ENCODE results near the gene HOXD12.

Gene HOXD12

DNA sequence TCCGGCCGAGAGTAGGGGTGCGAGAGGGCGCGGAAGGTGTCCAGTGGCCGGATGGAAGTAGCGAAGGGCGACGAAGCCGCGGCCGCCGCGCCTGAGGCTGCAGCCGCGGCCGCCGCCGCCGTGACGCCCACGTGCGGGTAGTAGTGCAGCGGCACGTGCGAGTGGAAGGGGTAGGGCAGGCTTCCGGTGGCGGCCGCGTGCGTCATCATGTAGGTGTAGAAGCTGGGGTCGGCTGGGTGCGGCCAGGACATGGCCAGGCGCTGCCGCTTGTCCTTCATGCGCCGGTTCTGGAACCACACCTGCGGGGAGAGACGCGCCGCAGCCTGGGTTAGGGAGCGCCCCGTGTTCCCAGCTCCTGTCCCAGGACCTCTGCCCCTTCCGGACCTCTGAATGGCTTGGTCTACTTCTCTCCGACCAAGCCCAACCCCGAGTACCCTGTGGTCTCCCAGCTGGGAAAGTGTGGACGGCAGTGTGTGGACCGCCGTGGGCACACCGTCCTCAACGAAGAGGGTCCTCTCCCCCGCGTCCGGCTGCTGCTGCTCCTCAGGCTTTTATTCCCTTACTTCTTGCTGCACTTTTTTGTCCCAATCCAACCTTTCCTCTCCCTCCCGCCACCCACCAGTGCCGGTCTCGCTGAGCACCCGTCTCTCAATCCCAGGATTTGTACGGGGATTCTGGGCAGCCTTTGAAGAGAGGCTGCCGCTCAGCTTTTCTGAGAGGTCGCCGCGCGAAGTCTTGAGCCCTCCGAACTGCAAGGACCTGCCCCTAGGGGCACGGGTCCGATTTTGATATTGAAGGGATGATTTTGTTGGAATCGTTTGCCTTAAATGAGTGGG, 18.8 kb upstream of the HOXD12 start:
- peak overlapping the region; percentile 29 to 44 for H3K4me3 ChIP-seq (ENCODE audit: low read length in 2 of 2)
- no peak for DNase-seq (ENCODE audit: low spot score)

DNA sequence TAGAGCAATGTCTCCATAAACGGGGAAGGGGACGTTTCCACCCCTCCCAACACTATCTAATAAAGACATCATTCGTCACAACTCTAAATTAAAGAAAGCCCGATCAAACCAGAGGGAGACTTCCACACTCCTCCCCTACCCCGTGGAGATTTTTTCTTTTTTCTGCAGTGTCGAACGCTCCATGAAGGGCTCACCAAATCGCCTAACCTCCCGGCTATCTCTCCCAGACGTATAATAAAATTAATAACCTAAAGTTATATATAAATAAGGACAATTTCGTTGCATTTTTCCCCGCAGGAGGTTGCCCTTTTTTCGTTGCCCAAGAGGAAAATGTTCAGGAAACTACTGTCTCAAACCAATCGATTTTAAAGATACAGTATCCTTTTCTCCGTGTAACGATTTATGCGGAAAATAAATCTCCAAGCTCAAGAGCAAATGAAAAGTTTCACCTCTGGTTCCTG, 18.2 kb upstream of the HOXD12 start:
- Histone ChIP-seq H4K91ac (ENCODE audit: low read depth, low read length, poor library complexity) (no peak overlapping the region), H4K8ac (ENCODE audit: low read depth, low read length) (no peak overlapping the region), H3K18ac (ENCODE audit: low read length) (no peak overlapping the region), H3K27me3 (ENCODE audit: control insufficient read depth in 3 of 3, insufficient read depth in 3 of 3, low read depth in 1 of 3, low read length in 3 of 3) (peaks cover 53 to 98% (median 90%) of the 10 kb centered on the region in 3 experiments), H2AFZ (ENCODE audit: low read length) (no peak overlapping the region), H3K27ac (replicated peaks; ENCODE audit: low read length) (no peak overlapping the region), H3K9ac (ENCODE audit: low read depth, low read length, poor library complexity) (no peak overlapping the region), H3K4ac (ENCODE audit: low read length) (no peak overlapping the region), H3K4me3 (ENCODE audit: low read length in 2 of 2) (no peak overlapping the region), H2BK15ac (ENCODE audit: low read length) (no peak overlapping the region), H2BK12ac (ENCODE audit: low read length) (no peak overlapping the region), H2BK120ac (ENCODE audit: low read depth, low read length) (no peak overlapping the region), H3K79me1 (ENCODE audit: low read depth, low read length) (no peaks in the 10 kb centered on the region), H3K23ac (ENCODE audit: low read depth, low read length, poor library complexity) (no peak overlapping the region), H3K4me1 (ENCODE audit: control insufficient read depth in 2 of 2, insufficient read depth in 1 of 2, low read depth in 1 of 2, low read length in 2 of 2) (peaks cover 0 to 2% of the 10 kb centered on the region in 2 donors), H3K9me3 (replicated peaks in 1 of 2; ENCODE audit: control insufficient read depth in 2 of 2, insufficient read depth in 1 of 2, low read depth in 1 of 2, low read length in 2 of 2) (peaks cover 0 to 4% of the 10 kb centered on the region in 2 donors), H3K4me2 (ENCODE audit: insufficient read depth, low read length, poor library complexity, severe bottlenecking) (no peak overlapping the region), H2BK5ac (ENCODE audit: low read length) (no peak overlapping the region), H3K14ac (ENCODE audit: low read length) (no peak overlapping the region), H3K36me3 (replicated peaks in 1 of 2; ENCODE audit: control insufficient read depth in 2 of 2, insufficient read depth in 2 of 2, low read length in 2 of 2) (no peaks in the 10 kb centered on the region), H2AK5ac (ENCODE audit: low read depth, low read length) (no peak overlapping the region)
- no CpG with 5 or more reads among the region's 17 CpGs for WGBS, 2 donors (ENCODE audit: extremely low coverage in 2 of 2, insufficient read length in 2 of 2, insufficient replicate concordance in 1 of 2)
- no peak for DNase-seq (ENCODE audit: low spot score)

More for the DNA sequence above, 18.8 kb upstream of the HOXD12 start:
- H2BK15ac ChIP-seq (ENCODE audit: low read length), result no peak overlapping the region
- peak overlapping the region; percentile 71 for H3K18ac ChIP-seq (ENCODE audit: low read length)
- H3K23ac ChIP-seq (ENCODE audit: low read depth, low read length, poor library complexity), result peak overlapping the region; percentile 90
- H2BK5ac ChIP-seq (ENCODE audit: low read length), result no peak overlapping the region
- no peaks in the 10 kb centered on the region for H3K36me3 ChIP-seq (replicated peaks in 1 of 2; ENCODE audit: control insufficient read depth in 2 of 2, insufficient read depth in 2 of 2, low read length in 2 of 2)
- no peaks in the 10 kb centered on the region for H3K79me1 ChIP-seq (ENCODE audit: low read depth, low read length)
- peaks cover 0 to 2% of the 10 kb centered on the region in 2 donors for H3K4me1 ChIP-seq (ENCODE audit: control insufficient read depth in 2 of 2, insufficient read depth in 1 of 2, low read depth in 1 of 2, low read length in 2 of 2)
- H4K91ac ChIP-seq (ENCODE audit: low read depth, low read length, poor library complexity), result no peak overlapping the region
- no peak overlapping the region for H3K4ac ChIP-seq (ENCODE audit: low read length)
- H2AFZ ChIP-seq (ENCODE audit: low read length), result peak overlapping the region; percentile 90
- H3K27me3 ChIP-seq (ENCODE audit: control insufficient read depth in 3 of 3, insufficient read depth in 3 of 3, low read depth in 1 of 3, low read length in 3 of 3), result peaks cover 50 to 98% (median 89%) of the 10 kb centered on the region in 3 experiments
- H3K14ac ChIP-seq (ENCODE audit: low read length), result no peak overlapping the region
- H3K9ac ChIP-seq (ENCODE audit: low read depth, low read length, poor library complexity), result no peak overlapping the region
- H3K9me3 ChIP-seq (replicated peaks in 1 of 2; ENCODE audit: control insufficient read depth in 2 of 2, insufficient read depth in 1 of 2, low read depth in 1 of 2, low read length in 2 of 2), result peaks cover 0 to 4% of the 10 kb centered on the region in 2 donors
- H4K8ac ChIP-seq (ENCODE audit: low read depth, low read length), result peak overlapping the region; percentile 97
- peak overlapping the region; percentile 69 for H3K4me2 ChIP-seq (ENCODE audit: insufficient read depth, low read length, poor library complexity, severe bottlenecking)
- H2BK12ac ChIP-seq (ENCODE audit: low read length), result no peak overlapping the region
- no CpG with 5 or more reads among the region's 68 CpGs for WGBS, 2 donors (ENCODE audit: extremely low coverage in 2 of 2, insufficient read length in 2 of 2, insufficient replicate concordance in 1 of 2)
- no peak overlapping the region for H3K27ac ChIP-seq (replicated peaks; ENCODE audit: low read length)
- H2AK5ac ChIP-seq (ENCODE audit: low read depth, low read length), result no peak overlapping the region
- peak overlapping the region; percentile 35 for H2BK120ac ChIP-seq (ENCODE audit: low read depth, low read length)

DNA sequence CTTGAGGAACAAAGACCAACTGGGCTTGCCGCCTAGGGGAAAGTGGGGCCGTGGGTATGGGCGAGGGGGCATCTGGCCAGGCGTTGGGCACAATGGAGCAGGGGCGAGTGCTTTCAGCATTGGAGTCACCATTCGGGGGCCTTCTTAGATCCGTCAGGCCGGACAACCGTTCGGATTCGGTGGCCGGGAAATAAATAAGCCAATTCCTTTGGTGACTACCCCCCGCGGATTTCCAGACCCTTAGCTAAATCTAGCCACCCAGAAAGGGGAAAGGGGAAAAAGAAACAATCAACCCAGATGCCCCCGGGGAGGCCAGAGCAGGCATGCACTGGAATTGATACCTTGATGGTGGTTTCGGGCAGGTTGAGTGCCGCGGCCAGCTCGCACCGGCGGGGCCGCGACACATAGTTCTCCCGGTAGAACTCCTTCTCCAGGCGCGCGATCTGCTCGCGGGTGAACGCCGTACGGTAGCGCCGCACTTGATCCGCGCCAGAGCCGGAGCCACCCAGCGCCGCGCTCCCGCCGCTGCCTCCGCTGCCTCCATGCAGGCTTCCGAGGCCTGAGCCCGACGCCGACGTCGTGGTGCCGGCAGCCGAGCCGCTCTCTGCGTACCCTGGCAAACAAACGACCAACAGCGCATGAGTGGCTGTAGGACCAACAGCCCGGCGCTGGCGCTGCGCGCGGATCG, 17.6 kb upstream of the HOXD12 start:
- Histone ChIP-seq H3K27me3 (ENCODE audit: control insufficient read depth in 3 of 3, insufficient read depth in 3 of 3, low read depth in 1 of 3, low read length in 3 of 3) (peaks cover 53 to 98% (median 90%) of the 10 kb centered on the region in 3 experiments), H3K4me3 (ENCODE audit: low read length in 2 of 2) (no peak overlapping the region), H2AK5ac (ENCODE audit: low read depth, low read length) (no peak overlapping the region), H4K91ac (ENCODE audit: low read depth, low read length, poor library complexity) (no peak overlapping the region), H3K4me1 (ENCODE audit: control insufficient read depth in 2 of 2, insufficient read depth in 1 of 2, low read depth in 1 of 2, low read length in 2 of 2) (peaks cover 0 to 2% of the 10 kb centered on the region in 2 donors), H3K36me3 (replicated peaks in 1 of 2; ENCODE audit: control insufficient read depth in 2 of 2, insufficient read depth in 2 of 2, low read length in 2 of 2) (no peaks in the 10 kb centered on the region), H3K4ac (ENCODE audit: low read length) (no peak overlapping the region), H3K18ac (ENCODE audit: low read length) (no peak overlapping the region), H3K9me3 (replicated peaks in 1 of 2; ENCODE audit: control insufficient read depth in 2 of 2, insufficient read depth in 1 of 2, low read depth in 1 of 2, low read length in 2 of 2) (peaks cover 0 to 4% of the 10 kb centered on the region in 2 donors), H2BK15ac (ENCODE audit: low read length) (no peak overlapping the region), H2BK5ac (ENCODE audit: low read length) (no peak overlapping the region), H3K23ac (ENCODE audit: low read depth, low read length, poor library complexity) (no peak overlapping the region), H3K4me2 (ENCODE audit: insufficient read depth, low read length, poor library complexity, severe bottlenecking) (peak overlapping the region; percentile 3), H3K14ac (ENCODE audit: low read length) (no peak overlapping the region), H4K8ac (ENCODE audit: low read depth, low read length) (no peak overlapping the region), H2BK12ac (ENCODE audit: low read length) (no peak overlapping the region), H2BK120ac (ENCODE audit: low read depth, low read length) (no peak overlapping the region), H3K9ac (ENCODE audit: low read depth, low read length, poor library complexity) (no peak overlapping the region), H2AFZ (ENCODE audit: low read length) (peak overlapping the region; percentile 83), H3K79me1 (ENCODE audit: low read depth, low read length) (no peaks in the 10 kb centered on the region), H3K27ac (replicated peaks; ENCODE audit: low read length) (no peak overlapping the region)
- DNase-seq (ENCODE audit: low spot score), result no peak
- WGBS, 2 donors (ENCODE audit: extremely low coverage in 2 of 2, insufficient read length in 2 of 2, insufficient replicate concordance in 1 of 2), result no CpG with 5 or more reads among the region's 62 CpGs

DNA sequence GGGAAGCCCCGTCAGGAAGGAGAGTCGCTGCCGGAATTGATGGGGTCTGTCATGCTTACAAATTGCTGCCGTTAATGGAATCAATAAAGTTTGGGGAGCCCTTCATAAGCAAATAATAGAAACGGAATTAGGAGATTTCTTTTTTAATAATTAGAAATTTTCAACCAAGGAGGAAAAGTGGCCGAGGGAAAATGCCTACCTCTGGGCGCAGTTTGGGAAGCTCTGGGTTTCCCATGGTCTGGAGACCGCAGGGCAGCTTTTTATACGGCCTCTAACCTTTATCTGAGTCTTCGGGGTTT, 17.1 kb upstream of the HOXD12 start:
- Histone ChIP-seq H3K14ac (ENCODE audit: low read length) (no peak overlapping the region), H3K27ac (replicated peaks; ENCODE audit: low read length) (no peak overlapping the region), H3K27me3 (ENCODE audit: control insufficient read depth in 3 of 3, insufficient read depth in 3 of 3, low read depth in 1 of 3, low read length in 3 of 3) (peaks cover 55 to 98% (median 94%) of the 10 kb centered on the region in 3 experiments), H3K4me2 (ENCODE audit: insufficient read depth, low read length, poor library complexity, severe bottlenecking) (no peak overlapping the region), H3K23ac (ENCODE audit: low read depth, low read length, poor library complexity) (no peak overlapping the region), H3K18ac (ENCODE audit: low read length) (no peak overlapping the region), H2BK15ac (ENCODE audit: low read length) (no peak overlapping the region), H2AK5ac (ENCODE audit: low read depth, low read length) (no peak overlapping the region), H2BK12ac (ENCODE audit: low read length) (no peak overlapping the region), H2BK5ac (ENCODE audit: low read length) (no peak overlapping the region), H2AFZ (ENCODE audit: low read length) (peak overlapping the region; percentile 79), H3K9me3 (replicated peaks in 1 of 2; ENCODE audit: control insufficient read depth in 2 of 2, insufficient read depth in 1 of 2, low read depth in 1 of 2, low read length in 2 of 2) (peaks cover 0 to 4% of the 10 kb centered on the region in 2 donors), H4K8ac (ENCODE audit: low read depth, low read length) (no peak overlapping the region), H3K9ac (ENCODE audit: low read depth, low read length, poor library complexity) (no peak overlapping the region), H3K36me3 (replicated peaks in 1 of 2; ENCODE audit: control insufficient read depth in 2 of 2, insufficient read depth in 2 of 2, low read length in 2 of 2) (no peaks in the 10 kb centered on the region), H4K91ac (ENCODE audit: low read depth, low read length, poor library complexity) (no peak overlapping the region), H3K79me1 (ENCODE audit: low read depth, low read length) (no peaks in the 10 kb centered on the region), H3K4me3 (ENCODE audit: low read length in 2 of 2) (no peak overlapping the region), H3K4ac (ENCODE audit: low read length) (no peak overlapping the region), H3K4me1 (ENCODE audit: control insufficient read depth in 2 of 2, insufficient read depth in 1 of 2, low read depth in 1 of 2, low read length in 2 of 2) (peaks cover 0 to 2% of the 10 kb centered on the region in 2 donors), H2BK120ac (ENCODE audit: low read depth, low read length) (no peak overlapping the region)
- no CpG with 5 or more reads among the region's 10 CpGs for WGBS, 2 donors (ENCODE audit: extremely low coverage in 2 of 2, insufficient read length in 2 of 2, insufficient replicate concordance in 1 of 2)
- no peak for DNase-seq (ENCODE audit: low spot score)
